Right ventricle myocardium inferior (tissue), 1 donor: Measurements from ENCODE around the gene C2orf49. TPM values are rescaled to one million over a fixed set of nuclear protein-coding genes. Genes with fewer than 3 reads are reported as not detected.

Source experiments
- ATAC-seq: fragments of 200-7000 bp; cut with Tn5 transposase; one replicate; pipeline ENCODE4 v1.9.1; 2020; ENCODE audit warnings: mild to moderate bottlenecking, moderate library complexity
- DNase-seq: peaks from one replicate; pipeline ENCODE4 v3.0.0; 2021; ENCODE audit errors: missing footprints
- intact Hi-C: fragments of 100-400 bp; cut with DNase I; formaldehyde crosslinking; loops from one replicate; pipeline ENCODE4 v1.11.0; 2022
- total RNA-seq: library from RNA; stranded (reverse); fragmentation: NEBNext Ultra II Directional; extraction: Animal tissue kit (Norgen Biotek cat#: 25700); gene quantifications from one replicate; pipeline ENCODE4 v1.2.1, GENCODE V29; 2021
- donor health status: DM: no; HTN: yes; CAD: no; lungs with severe emphysema.

C2orf49 gene
- total RNA-seq, 1 donor from 2014 or later = 16.7 TPM

DNA sequence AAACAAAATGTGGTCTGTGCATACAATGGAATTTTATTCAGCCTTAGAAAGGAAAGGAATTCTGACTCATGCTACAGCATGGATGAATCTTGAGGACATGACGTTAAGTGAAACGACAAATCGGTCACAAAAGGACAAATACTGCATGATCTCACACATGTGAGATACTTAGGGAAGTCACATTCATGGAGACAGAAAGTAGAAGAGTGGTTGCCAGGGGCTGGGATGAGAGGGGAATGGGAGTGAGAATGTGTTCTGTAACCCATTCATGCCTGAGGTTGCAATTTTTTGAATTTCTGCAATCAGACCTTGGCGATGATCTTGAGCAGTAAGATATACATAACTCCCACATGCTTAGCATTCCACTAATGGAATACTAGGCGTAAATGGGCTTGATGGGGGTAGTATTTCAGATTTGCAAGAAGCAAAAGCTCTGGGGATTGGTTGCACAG, 39.5 kb downstream of the C2orf49 start:
- intact Hi-C loops = no loop called here
- ATAC-seq = no peak
- DNase-seq = no peak

DNA sequence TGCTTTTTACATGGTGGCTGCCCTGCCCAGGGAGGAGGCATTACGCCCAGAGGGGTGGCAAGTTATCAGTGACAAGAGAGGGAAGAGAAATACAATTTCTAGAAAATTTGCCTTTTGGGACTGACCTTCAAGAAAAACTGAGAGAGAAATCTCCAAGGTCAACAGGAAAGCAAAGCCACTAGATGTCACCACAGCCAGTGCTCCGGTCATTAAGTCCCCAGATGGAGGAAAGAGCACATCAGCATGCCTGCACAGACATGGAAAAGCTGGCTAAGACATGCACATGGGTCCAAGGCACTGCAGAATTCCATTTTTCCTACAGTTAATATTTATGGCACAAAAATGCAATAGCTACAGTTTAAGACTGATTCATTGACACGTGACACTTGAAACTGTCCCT, 40.5 kb downstream of the C2orf49 start:
- no peak for DNase-seq
- no peak for ATAC-seq
- intact Hi-C loops = no loop called here

DNA sequence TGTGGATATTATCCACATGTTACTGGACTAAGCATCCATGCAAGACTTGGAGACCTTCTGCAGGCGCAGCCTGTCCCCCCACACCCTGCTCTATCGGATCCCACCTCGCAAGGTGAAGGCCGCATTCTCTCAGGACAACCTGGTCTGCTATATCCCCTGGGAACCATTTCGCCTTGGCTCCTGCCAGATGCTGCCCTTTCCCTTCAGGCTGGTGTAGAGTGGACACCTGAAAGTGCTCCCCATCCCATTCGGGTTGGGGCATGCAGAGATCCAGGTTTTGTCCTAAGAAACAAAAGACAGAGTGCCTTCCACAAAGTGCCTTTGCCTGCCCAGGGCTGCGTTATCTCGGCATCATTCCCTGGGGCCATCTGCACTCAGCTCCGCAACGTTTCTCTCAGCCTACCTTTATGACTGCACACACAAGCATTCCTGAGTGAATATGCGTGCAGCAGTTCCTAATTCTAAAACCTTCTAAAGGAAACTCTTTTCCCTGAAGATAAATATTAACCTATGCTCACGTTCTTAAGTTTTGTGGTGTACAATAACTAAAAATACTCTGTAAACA, 41.0 kb downstream of the C2orf49 start:
- no peak for DNase-seq
- intact Hi-C loops = no loop called here
- no peak for ATAC-seq

GRCh38 chr2:105378921-105379383, 41.6 kb downstream of the C2orf49 start:
- ATAC-seq = peak; percentile 5
- no peak for DNase-seq
- intact Hi-C loops = no loop called here

DNA sequence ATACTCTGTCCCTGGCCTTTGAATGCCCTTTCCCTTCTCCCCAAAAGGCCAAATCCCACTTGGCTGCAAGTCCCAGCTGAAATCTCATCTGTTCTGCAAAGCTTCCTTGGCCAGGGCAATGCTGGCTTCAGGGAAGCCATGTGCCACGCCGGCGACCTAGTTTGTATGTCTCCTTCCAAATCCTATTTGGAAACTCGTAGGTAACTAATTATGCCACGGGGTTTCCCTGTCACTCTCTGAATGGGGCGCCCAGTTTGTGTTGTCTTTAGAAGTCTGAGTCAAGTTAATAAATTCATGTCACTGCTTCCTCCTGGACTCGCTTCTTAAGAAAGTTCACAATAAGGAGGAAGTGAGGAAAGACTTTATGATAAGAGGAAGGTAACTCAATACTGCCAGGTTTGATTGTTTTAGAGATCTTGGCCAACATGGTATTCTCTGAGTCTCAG, 42.4 kb downstream of the C2orf49 start:
- intact Hi-C loops = no loop called here
- no peak for DNase-seq
- ATAC-seq = no peak

- intact Hi-C loops = no loop called here
- DNase-seq (no peak), ATAC-seq (no peak)
Measured at GRCh38 chr2:105380432-105381100, 43.2 kb downstream of the C2orf49 start.

- DNase-seq = no peak
- ATAC-seq = peak; percentile 6
- intact Hi-C loops = no loop called here
Measured at GRCh38 chr2:105381101-105381668, 43.8 kb downstream of the C2orf49 start.

DNA sequence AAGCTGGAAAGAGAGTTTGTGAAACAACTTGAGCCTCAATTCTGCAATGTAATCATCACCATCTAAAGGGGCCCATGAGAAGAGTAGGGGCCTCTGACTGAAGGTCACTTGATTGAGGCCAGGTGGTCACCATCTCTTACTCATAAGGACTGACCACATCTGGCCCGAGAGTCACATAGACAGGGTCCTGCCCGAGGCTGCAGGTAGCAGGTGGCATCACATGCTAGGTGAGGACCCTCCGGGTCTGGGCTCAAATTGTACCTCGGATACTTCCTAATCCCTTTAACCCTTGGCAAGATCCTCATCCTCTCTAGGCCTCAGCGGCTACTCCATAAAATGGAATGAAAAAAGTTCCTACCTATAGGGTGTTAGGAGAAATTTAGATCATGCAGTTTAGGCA, 44.8 kb downstream of the C2orf49 start:
- intact Hi-C loops = no loop called here
- no peak for ATAC-seq
- DNase-seq = no peak

- peak; percentile 26 for ATAC-seq
- DNase-seq = no peak
- intact Hi-C loops = no loop called here
Measured at GRCh38 chr2:105383432-105384166, 46.3 kb downstream of the C2orf49 start.

DNA sequence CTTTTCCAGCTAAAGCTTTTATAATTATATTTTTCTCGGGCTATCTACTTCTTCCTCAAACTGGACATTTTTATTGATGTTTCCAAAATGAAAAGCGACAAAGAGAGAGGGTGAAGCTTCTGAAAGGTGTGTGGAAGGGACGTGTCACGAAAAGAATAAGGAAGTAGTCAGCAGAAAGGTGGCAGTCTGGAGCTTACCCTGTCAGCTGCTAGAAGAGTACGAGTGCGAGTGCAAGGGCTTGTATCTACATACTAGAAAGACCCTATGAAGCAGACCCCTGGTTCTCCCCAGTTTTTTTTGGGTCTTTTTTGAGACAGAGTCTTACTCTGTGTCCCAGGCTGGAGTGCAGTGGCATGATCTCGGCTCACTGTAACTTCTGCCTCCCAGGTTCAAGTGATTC, 46.9 kb downstream of the C2orf49 start:
- ATAC-seq = no peak
- intact Hi-C loops = no loop called here
- DNase-seq = no peak

- DNase-seq = no peak
- intact Hi-C loops = no loop called here
- ATAC-seq = no peak
Measured at GRCh38 chr2:105384861-105385260, 47.5 kb downstream of the C2orf49 start.

DNA sequence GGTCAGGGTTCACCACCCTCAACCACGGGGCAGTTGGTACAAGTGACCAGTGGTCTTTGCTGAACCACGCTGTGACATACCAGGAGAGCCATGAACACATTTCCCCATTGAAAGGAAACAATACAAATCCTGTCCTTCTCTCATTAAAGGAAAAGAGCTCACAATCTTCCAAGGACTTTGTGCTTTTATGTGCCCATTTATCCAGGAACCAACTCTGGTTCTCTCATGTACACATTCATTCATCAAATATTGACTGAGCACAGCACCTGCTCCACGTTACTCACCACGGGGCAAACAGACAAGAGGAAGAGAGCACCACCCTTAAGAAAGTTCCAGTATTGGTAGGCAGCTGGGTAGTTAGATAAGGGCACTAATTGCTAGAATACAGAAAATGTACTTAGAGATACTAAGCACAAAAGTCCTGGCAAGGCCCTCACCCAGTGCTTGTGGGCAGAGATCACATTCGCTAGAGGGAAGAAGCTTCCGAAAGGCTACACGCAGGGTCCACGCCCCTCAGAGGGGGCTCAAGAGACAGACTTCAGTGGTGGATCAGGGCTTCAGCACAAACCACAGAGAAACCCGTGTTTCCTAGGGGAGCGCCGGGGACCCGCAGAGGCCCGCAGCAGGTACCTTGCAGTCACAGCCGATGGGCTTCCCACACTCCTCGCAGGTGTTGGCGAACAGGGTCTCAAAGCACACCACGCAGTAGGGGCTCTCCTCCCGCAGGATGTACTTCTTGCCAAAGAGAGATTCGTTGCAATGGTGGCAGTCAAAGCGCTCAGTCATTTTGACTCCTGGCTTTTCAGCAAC, 48.6 kb downstream of the C2orf49 start:
- intact Hi-C loops = no loop called here
- no peak for DNase-seq

DNA sequence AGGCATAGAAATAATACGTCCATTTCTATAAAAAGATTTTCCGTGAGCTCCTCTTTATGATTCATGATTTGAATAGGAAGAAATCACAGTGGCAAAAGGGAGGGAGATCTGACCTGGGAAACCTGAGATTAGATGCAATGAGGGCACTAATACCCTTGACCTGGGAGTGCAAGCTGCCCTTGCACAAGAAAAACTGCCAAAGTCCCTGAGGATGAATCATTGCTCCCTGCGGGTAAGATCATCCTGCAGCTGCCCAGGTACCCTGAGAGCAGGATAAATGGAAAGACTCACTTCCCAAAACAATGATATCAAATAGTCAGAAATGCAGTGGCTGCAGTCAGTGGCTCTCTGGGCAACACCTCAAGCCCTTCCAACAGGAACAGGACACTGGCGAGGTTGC, 49.9 kb downstream of the C2orf49 start:
- DNase-seq = no peak
- ATAC-seq = no peak
- intact Hi-C loops = no loop called here

More for the DNA sequence above, 48.6 kb downstream of the C2orf49 start:
- no peak for ATAC-seq

DNA sequence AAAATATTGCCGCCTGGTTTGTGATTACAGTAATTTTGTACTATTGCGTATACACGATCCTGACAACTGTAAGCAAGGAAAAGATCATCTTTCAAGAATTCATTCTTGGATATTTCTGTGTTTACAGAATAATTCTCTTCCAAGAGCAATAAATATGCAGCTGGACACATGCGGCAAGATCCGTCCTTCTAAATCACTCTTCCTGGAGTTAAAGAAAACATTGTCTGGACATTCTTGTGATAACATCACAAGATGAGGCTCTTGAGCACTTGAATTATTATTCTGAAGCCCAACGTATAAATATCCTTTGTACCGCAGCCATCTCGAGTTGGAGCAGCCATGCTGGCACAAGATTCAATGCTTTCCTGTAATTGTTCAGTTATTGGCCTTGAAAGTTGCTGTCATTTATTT, 51.6 kb downstream of the C2orf49 start:
- DNase-seq (no peak), ATAC-seq (no peak)
- intact Hi-C loops = no loop called here

DNA sequence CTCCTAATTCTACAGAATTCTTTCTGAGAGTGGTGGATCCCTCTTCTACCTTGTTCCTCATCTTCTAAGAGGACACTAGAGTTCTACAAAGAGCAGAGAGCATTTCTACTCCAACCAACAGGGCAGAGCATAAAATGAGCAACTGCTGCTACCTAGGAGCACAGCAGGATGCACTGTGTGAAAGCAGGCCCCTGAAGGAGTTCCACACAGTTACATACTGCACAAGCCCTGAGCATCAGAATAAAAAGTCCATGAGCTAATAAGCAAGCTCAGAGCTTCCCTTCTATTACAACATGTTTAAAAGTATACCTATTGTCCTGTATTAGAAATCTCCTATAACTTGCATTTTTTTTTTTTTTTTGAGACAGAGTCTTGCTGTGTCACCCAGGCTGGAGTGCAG, 53.1 kb downstream of the C2orf49 start:
- DNase-seq = no peak
- intact Hi-C loops = no loop called here
- ATAC-seq = no peak

DNA sequence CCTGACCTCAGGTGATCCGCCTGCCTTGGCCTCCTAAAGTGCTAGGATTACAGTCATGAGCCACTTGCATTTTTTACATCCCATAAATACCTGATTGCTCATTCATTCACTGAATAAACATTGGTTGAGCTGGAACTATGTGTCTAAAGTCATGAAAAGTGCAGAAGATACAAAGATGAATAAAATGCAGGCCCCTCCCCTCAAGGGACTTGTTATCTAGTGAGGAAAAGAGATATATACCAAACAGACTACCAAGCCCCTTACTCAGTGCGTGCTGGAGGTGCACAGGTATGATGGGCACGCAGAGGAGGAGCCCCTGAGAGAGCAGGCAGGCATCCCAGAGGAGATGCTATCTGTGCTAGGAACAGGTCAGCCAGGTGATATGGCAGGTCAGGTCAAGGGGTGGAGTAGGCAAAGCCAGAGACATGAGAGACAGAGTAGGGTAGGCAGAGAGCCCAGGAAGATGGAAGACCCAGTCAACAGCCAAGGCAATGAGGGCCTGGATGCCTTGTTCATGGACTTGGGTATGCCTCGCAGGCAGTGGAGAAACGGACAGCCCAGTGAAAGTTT, 53.8 kb downstream of the C2orf49 start:
- peak; percentile 6 for ATAC-seq
- intact Hi-C loops = no loop called here

GRCh38 chr2:105391763-105392662, 54.7 kb downstream of the C2orf49 start:
- ATAC-seq = no peak
- no peak for DNase-seq
- intact Hi-C loops = no loop called here

More for the DNA sequence above, 53.8 kb downstream of the C2orf49 start:
- no peak for DNase-seq
